WI38 (cell line): ENCODE results near the gene MAD2L1.

ENCODE experiments used
- H3K4me3 ChIP-seq: 2 replicates; pipeline ENCODE4 v1.5.1; 2011; ENCODE audit warnings: low read depth, mild to moderate bottlenecking, control low read depth, low read length
- TF ChIP-seq, protein P1 (sequence below): IDR thresholded peaks from 2 replicates; pipeline ENCODE4 v1.5.1; 2012; ENCODE audit warnings: low read depth, mild to moderate bottlenecking, control low read depth, low read length

The MAD2L1 gene

DNA sequence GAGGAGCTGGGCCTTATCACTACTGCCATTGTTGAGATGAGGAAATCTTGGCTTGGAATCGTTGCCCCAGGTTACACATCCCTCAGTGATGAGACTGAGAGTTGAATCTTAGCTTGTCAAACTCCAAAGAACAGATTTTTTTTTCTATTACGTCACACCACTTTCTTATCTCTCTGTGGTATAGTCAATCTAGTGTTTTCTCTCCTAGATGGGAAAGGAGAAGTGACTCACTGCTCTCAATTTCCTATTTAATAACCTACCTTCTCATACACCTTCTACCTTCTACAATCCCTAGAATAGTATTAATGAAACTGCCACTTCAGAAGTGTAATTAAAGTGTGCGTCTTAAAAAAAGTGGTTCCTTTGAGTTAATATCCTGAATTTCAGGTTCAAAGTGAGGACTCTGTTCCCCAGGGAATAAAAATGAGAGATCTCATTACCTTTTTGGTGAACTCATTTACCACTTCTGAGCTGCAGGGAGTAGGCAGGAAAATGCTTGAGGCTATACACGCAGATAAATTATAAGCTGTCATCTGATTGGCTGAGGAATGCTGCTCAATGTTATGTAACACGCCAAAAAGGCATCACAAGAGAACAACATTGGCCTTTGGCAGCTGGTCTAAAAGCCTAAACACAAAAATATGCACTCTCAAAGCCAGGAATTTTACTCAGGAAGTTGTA, 59.3 kb downstream of the MAD2L1 start:
- H3K4me3 ChIP-seq: no peak overlapping the region
- TF ChIP-seq, protein P1, sequence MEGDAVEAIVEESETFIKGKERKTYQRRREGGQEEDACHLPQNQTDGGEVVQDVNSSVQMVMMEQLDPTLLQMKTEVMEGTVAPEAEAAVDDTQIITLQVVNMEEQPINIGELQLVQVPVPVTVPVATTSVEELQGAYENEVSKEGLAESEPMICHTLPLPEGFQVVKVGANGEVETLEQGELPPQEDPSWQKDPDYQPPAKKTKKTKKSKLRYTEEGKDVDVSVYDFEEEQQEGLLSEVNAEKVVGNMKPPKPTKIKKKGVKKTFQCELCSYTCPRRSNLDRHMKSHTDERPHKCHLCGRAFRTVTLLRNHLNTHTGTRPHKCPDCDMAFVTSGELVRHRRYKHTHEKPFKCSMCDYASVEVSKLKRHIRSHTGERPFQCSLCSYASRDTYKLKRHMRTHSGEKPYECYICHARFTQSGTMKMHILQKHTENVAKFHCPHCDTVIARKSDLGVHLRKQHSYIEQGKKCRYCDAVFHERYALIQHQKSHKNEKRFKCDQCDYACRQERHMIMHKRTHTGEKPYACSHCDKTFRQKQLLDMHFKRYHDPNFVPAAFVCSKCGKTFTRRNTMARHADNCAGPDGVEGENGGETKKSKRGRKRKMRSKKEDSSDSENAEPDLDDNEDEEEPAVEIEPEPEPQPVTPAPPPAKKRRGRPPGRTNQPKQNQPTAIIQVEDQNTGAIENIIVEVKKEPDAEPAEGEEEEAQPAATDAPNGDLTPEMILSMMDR: no peak
